NCI-H1694 treated with DMSO at 0.1 percent for 48 hours (cell line): ENCODE data around the gene METTL13.
"Not testable (repeated sequence)": the region's sequence is repeated elsewhere in the genome, so short reads cannot be mapped to it uniquely, and the experiment has no call there.

Experiments used
- DNase-seq: peaks from one replicate; lab custom pipeline; 2025; lab: John Stamatoyannopoulos, UW

METTL13 gene

GRCh38 chr1:171769754-171770153 lies 11.7 kb upstream of the METTL13 start:
- no peak for DNase-seq

GRCh38 chr1:171772312-171772711 lies 9.1 kb upstream of the METTL13 start:
- no peak for DNase-seq

- DNase-seq = no peak
Observed at GRCh38 chr1:171780583-171781175, 781 bp upstream of the METTL13 start.

- no peak for DNase-seq
Observed at GRCh38 chr1:171783816-171784530, 2.5 kb downstream of the METTL13 start.

- no peak for DNase-seq
Observed at GRCh38 chr1:171784784-171785183, 3.3 kb downstream of the METTL13 start.

GRCh38 chr1:171785766-171786165 lies 4.3 kb downstream of the METTL13 start:
- DNase-seq = no peak

GRCh38 chr1:171786534-171786933 lies 5.1 kb downstream of the METTL13 start:
- no peak for DNase-seq

GRCh38 chr1:171787686-171788480 lies 6.4 kb downstream of the METTL13 start:
- no peak for DNase-seq

GRCh38 chr1:171788696-171789095 lies 7.2 kb downstream of the METTL13 start:
- no peak for DNase-seq

GRCh38 chr1:171790318-171790717 lies 8.9 kb downstream of the METTL13 start:
- DNase-seq = no peak

- no peak for DNase-seq
Observed at GRCh38 chr1:171792656-171793369, 11.4 kb downstream of the METTL13 start.

- DNase-seq = no peak
Observed at GRCh38 chr1:171793636-171794035, 12.2 kb downstream of the METTL13 start.

GRCh38 chr1:171794085-171794484 lies 12.6 kb downstream of the METTL13 start:
- DNase-seq = no peak

- DNase-seq = no peak
Observed at GRCh38 chr1:171796592-171796991, 15.1 kb downstream of the METTL13 start.

- no peak for DNase-seq
Observed at GRCh38 chr1:171798311-171798710, 16.9 kb downstream of the METTL13 start.

- no peak for DNase-seq
Observed at GRCh38 chr1:171798765-171799164, 17.3 kb downstream of the METTL13 start.

- no peak for DNase-seq
Observed at GRCh38 chr1:171799166-171799565, 17.7 kb downstream of the METTL13 start.

GRCh38 chr1:171799698-171800097 lies 18.2 kb downstream of the METTL13 start:
- DNase-seq = not testable (repeated sequence)

- DNase-seq = no peak
Observed at GRCh38 chr1:171800342-171800741, 18.9 kb downstream of the METTL13 start.

- DNase-seq = no peak
Observed at GRCh38 chr1:171800851-171801250, 19.4 kb downstream of the METTL13 start.

- DNase-seq = peak; percentile 47
Observed at GRCh38 chr1:171801487-171801891, 20.0 kb downstream of the METTL13 start.

GRCh38 chr1:171802207-171802606 lies 20.7 kb downstream of the METTL13 start:
- DNase-seq = no peak
